Transverse colon (tissue), 4 donors: ENCODE data around the gene PPY. TPM values are rescaled to one million over a fixed set of nuclear protein-coding genes. Genes with fewer than 3 reads are reported as not detected.
"Not testable (repeated sequence)": the region's sequence is repeated elsewhere in the genome, so short reads cannot be mapped to it uniquely, and the experiment has no call there.

ENCODE experiments used
- DNase-seq: peaks from one replicate; pipeline ENCODE4 v3.0.0-alpha.2; 2019
- H3K27ac ChIP-seq, 4 donors: fragments of 200-600 bp; sonication (generic); 2 replicates each; pipeline ENCODE4 v1.5.1; 2016 to 2018; ENCODE audit warnings: inconsistent platforms in 4 of 4
- H3K27me3 ChIP-seq: fragments of 200-600 bp; sonication (generic); 2 replicates; pipeline ENCODE4 v1.5.1; 2017; ENCODE audit warnings: inconsistent platforms
- H3K36me3 ChIP-seq, 4 donors: fragments of 200-600 bp; sonication (generic); 2 replicates each; pipeline ENCODE4 v1.5.1; 2017 to 2019; ENCODE audit warnings: inconsistent platforms in 4 of 4
- H3K4me1 ChIP-seq, 4 donors: fragments of 200-600 bp; sonication (generic); 2 replicates each; pipeline ENCODE4 v1.5.1; 2017 to 2020; ENCODE audit warnings: inconsistent platforms in 4 of 4
- H3K4me3 ChIP-seq, 4 donors: fragments of 200-600 bp; sonication (generic); 1 replicate in 1 of 4; 2 replicates in 3 of 4; pipeline versions ENCODE4 v1.5.1 to v1.6.1; 2017 to 2019; ENCODE audit warnings: inconsistent platforms in 4 of 4
- H3K9me3 ChIP-seq, 2 donors: fragments of 200-600 bp; sonication (generic); 2 replicates each; pipeline ENCODE4 v1.5.1; 2017 to 2019; ENCODE audit warnings: inconsistent platforms in 2 of 2
- EP300 ChIP-seq: sonication (generic); formaldehyde crosslinking; IDR thresholded peaks from one replicate; pipeline ENCODE4 v1.6.1; 2017; ENCODE audit warnings: antibody characterized with exemption, low read depth
- POLR2A ChIP-seq: fragments of 450-650 bp; IDR thresholded peaks from one replicate; pipeline ENCODE4 v1.6.1; 2016; ENCODE audit warnings: antibody characterized with exemption, mild to moderate bottlenecking, moderate library complexity
- POLR2AphosphoS5 ChIP-seq, 3 donors: sonication (generic); formaldehyde crosslinking; IDR thresholded peaks; one replicate each; pipeline ENCODE4 v1.6.1; 2016; ENCODE audit warnings: antibody characterized with exemption in 3 of 3
- WGBS, 2 donors: methylation state at CpG; one replicate each; pipeline ENCODE4 v1.1.5; 2018; ENCODE audit warnings: low coverage in 1 of 2; 5-methylcytosine and 5-hydroxymethylcytosine counted together
- in situ Hi-C, 4 donors: fragments of 200-750 bp; cut with MboI; loops; one replicate each; pipeline versions ENCODE4 v1.15.0 to v1.15.1; 2017; ENCODE audit warnings: low sequenced_read_pairs in 3 of 4, low pct_ligation_motif_present in 1 of 4, low pct_unique_long_range_greater_than_20kb in 1 of 4
- intact Hi-C: fragments of 100-400 bp; cut with DNase I; formaldehyde crosslinking; loops from one replicate; pipeline ENCODE4 v1.15.1; 2023; ENCODE audit warnings: low total_unique reads
- total RNA-seq, 4 donors: library from RNA; depleted of rRNA; stranded (reverse); fragments of >200 nt; gene quantifications; one replicate each; pipeline ENCODE4 v1.1.0, GENCODE V29; 2016
- TF ChIP-seq, protein P1 (sequence below), 5 experiments: fragments of 200-600 bp in 3 of 5; fragments of 450-650 bp in 2 of 5; sonication (generic) in 3 of 5; IDR thresholded peaks; 1 replicate in 2 of 5; 2 replicates in 3 of 5; pipeline ENCODE4 v1.5.1; 2016 to 2017; ENCODE audit warnings: antibody characterized with exemption in 5 of 5, inconsistent platforms in 3 of 5, mild to moderate bottlenecking in 2 of 5, moderate library complexity in 1 of 5

The PPY gene
- total RNA-seq, 4 donors from 2014 or later, result not detected

DNA sequence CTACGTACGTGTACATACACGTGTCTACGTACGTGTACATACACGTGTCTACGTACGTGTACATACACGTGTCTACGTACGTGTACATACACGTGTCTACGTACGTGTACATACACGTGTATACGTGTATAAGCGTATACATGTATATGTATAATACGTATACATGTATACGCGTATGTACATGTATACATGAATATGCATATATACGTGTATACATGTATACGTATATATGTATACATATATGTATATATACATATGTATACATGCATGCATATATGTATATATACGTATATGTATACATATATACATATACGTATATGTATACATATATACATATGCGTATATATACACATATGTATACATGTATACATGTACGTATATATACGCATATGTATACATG, 33.6 kb upstream of the PPY start:
- in situ Hi-C loops, result loop anchor here in 1 of 4 donors (25.0 kb wide), 1 partner anchor 89 kb away; no protein-coding TSS in a partner anchor
- peaks cover 74% of the 10 kb centered on the region for H3K27me3 ChIP-seq
- no peaks in the 10 kb centered on the region for H3K4me1 ChIP-seq
- no peak for TF ChIP-seq POLR2A
- TF ChIP-seq EP300, result no peak
- TF ChIP-seq, protein P1, sequence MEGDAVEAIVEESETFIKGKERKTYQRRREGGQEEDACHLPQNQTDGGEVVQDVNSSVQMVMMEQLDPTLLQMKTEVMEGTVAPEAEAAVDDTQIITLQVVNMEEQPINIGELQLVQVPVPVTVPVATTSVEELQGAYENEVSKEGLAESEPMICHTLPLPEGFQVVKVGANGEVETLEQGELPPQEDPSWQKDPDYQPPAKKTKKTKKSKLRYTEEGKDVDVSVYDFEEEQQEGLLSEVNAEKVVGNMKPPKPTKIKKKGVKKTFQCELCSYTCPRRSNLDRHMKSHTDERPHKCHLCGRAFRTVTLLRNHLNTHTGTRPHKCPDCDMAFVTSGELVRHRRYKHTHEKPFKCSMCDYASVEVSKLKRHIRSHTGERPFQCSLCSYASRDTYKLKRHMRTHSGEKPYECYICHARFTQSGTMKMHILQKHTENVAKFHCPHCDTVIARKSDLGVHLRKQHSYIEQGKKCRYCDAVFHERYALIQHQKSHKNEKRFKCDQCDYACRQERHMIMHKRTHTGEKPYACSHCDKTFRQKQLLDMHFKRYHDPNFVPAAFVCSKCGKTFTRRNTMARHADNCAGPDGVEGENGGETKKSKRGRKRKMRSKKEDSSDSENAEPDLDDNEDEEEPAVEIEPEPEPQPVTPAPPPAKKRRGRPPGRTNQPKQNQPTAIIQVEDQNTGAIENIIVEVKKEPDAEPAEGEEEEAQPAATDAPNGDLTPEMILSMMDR (IDR thresholded peaks at IDR 0.05), result no peak
- no peak for TF ChIP-seq POLR2AphosphoS5 (IDR thresholded peaks at IDR 0.05)
- WGBS, 2 donors, result 62 to 86% methylated on average over 14 to 19 of the region's 27 CpGs
- H3K4me3 ChIP-seq, result no peak overlapping the region
- H3K9me3 ChIP-seq, result no peaks in the 10 kb centered on the region
- no peak overlapping the region for H3K27ac ChIP-seq
- no peaks in the 10 kb centered on the region for H3K36me3 ChIP-seq
- no peak for DNase-seq
- intact Hi-C loops, result no loop called here

DNA sequence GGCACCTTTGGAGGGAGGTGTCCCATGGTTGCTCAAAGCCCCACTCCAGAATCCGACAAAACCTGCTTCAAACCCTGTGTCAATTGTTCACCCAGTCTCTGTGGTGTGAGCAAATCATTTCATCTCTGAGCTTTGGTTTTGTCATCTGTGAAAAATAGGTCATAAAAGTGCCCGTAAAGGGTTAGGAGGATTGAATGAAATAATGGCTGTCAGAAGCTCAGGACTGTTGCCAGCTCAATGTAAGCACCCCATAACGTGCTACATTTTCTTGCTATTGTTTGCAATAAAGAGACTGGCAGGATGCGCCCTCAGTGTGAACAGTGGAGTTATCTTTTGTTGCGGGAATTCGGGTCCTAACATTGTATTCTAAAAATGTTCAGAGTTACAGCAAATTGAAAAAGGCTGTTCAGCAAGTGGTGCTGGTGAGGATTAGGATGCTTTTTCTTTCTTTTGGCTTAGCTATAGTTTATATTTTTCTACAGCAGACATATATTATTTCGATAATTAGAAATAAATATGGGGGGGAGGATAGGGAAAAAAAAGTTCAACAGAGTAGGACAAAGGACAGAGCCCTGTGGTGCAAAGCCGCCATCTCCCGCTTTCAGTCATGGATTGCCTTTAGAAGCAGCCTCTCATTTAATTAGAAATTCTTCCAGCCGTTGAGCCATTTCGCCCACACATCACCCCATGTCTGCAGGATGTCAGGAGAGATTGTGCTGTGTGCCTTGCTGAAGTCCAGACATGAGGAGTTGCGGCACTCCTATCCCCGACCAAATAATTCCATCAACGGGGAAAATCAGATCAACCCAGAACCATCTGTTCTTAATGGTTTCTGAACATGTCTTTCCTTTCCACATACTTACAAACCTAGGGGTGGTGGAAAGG, 32.3 kb upstream of the PPY start:
- no peaks in the 10 kb centered on the region for H3K9me3 ChIP-seq
- H3K4me1 ChIP-seq, result no peaks in the 10 kb centered on the region
- no peak overlapping the region for H3K4me3 ChIP-seq
- intact Hi-C loops (no loop called here), in situ Hi-C loops (loop anchor here in 1 of 4 donors (25.0 kb wide), 1 partner anchor 87 kb away; no protein-coding TSS in a partner anchor)
- peaks cover 61% of the 10 kb centered on the region for H3K27me3 ChIP-seq
- no peak for DNase-seq
- no peak overlapping the region for H3K27ac ChIP-seq
- WGBS, 2 donors, result 61 to 74% methylated on average over 12 to 14 of the region's 14 CpGs
- no peaks in the 10 kb centered on the region for H3K36me3 ChIP-seq
- no peak for TF ChIP-seq EP300
- TF ChIP-seq, protein P1 (IDR thresholded peaks at IDR 0.05), result no peak
- TF ChIP-seq POLR2AphosphoS5 (IDR thresholded peaks at IDR 0.05), result no peak
- no peak for TF ChIP-seq POLR2A

DNA sequence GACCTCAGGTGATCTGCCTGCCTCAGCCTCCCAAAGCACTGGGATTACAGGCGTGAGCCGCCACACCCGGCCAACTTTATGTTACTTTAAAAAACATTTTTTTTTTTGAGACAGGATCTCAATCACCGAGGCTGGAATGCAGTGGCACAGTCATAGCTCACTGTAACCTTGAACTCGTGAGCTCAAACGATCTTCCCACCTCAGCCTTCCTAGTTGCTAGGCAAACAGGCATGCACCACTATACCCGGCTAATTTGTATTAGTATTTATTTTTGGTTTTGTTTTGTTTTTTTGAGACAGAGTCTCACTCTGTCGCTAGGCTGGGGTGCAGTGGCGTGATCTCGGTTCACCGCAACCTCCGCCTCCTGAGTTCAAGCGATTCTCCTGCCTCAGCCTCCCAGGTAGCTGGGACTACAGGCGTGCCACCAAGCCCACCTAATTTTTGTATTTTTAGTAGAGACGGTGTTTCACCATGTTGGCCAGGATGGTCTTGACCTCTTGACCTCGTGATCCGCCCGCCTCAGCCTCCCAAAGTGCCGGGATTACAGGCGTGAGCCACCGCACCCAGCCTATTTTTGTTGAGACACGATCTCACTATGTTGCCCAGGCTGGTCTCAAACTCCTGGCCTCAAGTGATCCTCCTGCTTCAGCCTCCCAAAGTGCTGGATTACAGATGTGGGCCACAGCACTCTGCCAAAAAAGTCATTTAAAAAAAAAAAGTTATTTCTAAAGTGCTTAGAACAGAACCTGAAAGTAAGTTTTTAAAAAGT, 30.4 kb upstream of the PPY start:
- H3K4me1 ChIP-seq, H3K9me3 ChIP-seq, H3K36me3 ChIP-seq, H3K4me3 ChIP-seq, DNase-seq, in situ Hi-C loops, H3K27ac ChIP-seq, intact Hi-C loops: not testable (repeated sequence)
- H3K27me3 ChIP-seq, result peaks cover 46% of the 10 kb centered on the region
- WGBS, 2 donors, result 79 to 91% methylated on average over 6 to 22 of the region's 22 CpGs

DNA sequence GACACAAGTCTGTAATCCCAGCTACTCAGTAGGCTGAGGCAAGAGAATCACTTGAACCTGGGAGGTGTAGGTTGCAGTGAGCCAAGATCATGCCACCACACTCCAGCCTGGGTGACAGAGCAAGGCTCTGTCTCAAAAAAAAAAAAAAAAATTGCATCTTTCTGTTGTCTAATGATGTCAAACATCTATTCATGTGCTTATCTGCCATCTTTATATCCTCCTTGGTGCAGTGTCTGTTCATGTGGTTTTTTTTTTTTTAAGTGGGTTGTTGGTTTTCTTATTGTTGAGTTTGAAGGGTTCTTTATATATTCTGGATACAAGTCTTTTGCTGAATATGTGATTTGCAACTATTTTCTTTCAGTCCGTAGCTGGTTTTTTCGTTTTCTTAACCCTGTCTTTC, 29.2 kb upstream of the PPY start:
- H3K9me3 ChIP-seq, H3K4me1 ChIP-seq, intact Hi-C loops, DNase-seq, H3K36me3 ChIP-seq, H3K4me3 ChIP-seq, in situ Hi-C loops, H3K27ac ChIP-seq: not testable (repeated sequence)
- WGBS, 2 donors, result 37 to 41% methylated on average over 2 of the region's 2 CpGs
- H3K27me3 ChIP-seq, result peaks cover 41% of the 10 kb centered on the region

DNA sequence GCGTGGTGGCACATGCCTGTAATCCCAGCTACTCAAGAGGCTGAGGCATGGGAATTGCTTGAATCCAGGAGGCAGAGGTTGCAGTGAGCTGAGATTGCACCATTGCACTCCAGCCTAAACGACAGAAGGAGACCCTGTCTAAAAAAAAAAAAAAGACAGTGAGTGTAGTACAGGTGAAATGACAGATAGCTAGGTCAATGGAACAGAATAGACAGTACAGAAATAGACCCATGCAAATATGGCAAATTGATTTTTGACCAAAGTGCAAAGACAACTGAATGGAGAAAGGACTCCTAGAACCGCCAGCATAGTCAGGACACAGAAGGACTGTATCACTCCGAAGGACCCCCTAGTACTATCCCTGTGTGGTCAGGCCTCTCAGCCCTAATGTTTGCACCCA, 28.1 kb upstream of the PPY start:
- no peak for TF ChIP-seq EP300
- TF ChIP-seq POLR2A, result no peak
- no peak for TF ChIP-seq POLR2AphosphoS5 (IDR thresholded peaks at IDR 0.05)
- TF ChIP-seq, protein P1 (IDR thresholded peaks at IDR 0.05), result no peak
- no peaks in the 10 kb centered on the region for H3K4me1 ChIP-seq
- 72 to 74% methylated on average over 3 to 4 of the region's 4 CpGs for WGBS, 2 donors
- no peak overlapping the region for H3K27ac ChIP-seq
- no peak overlapping the region for H3K4me3 ChIP-seq
- H3K27me3 ChIP-seq, result peaks cover 39% of the 10 kb centered on the region
- DNase-seq, result no peak
- in situ Hi-C loops (no loop called here), intact Hi-C loops (no loop called here)
- H3K36me3 ChIP-seq, result no peaks in the 10 kb centered on the region
- H3K9me3 ChIP-seq, result no peaks in the 10 kb centered on the region
